Adrenal gland (tissue), 12 donors: ENCODE results near the gene ZFHX3. TPM values are rescaled to one million over a fixed set of nuclear protein-coding genes. Genes with fewer than 3 reads are reported as not detected.

ENCODE experiments used
- DNase-seq, 7 donors: peaks; one replicate each; pipeline ENCODE4 v3.0.0-alpha.2; 2019 to 2020
- H3K27ac ChIP-seq, 5 donors: fragments of 200-600 bp; sonication (generic) in 4 of 5; 1 replicate in 3 of 5; 2 replicates in 2 of 5; pipeline versions ENCODE4 v1.5.1 to v1.8.0; 2016 to 2020; ENCODE audit warnings: mild to moderate bottlenecking in 1 of 5
- H3K27me3 ChIP-seq: fragments of 200-600 bp; 2 replicates; pipeline ENCODE4 v1.8.0; 2021
- H3K36me3 ChIP-seq, 2 donors: fragments of 200-600 bp; replicated peaks in 1 of 2; 1 replicate in 1 of 2; 2 replicates in 1 of 2; pipeline versions ENCODE4 v1.5.1 to v1.8.0; 2018 to 2022
- H3K4me1 ChIP-seq, 2 donors: fragments of 200-600 bp; replicated peaks in 1 of 2; 1 replicate in 1 of 2; 2 replicates in 1 of 2; pipeline versions ENCODE4 v1.5.1 to v1.8.0; 2018 to 2021
- H3K4me3 ChIP-seq, 4 donors: fragments of 200-600 bp; sonication (generic) in 3 of 4; one replicate each; pipeline ENCODE4 v1.5.1; 2016 to 2018
- H3K9me3 ChIP-seq, 3 donors: fragments of 200-600 bp; sonication (generic) in 1 of 3; replicated peaks in 1 of 3; 1 replicate in 2 of 3; 2 replicates in 1 of 3; pipeline versions ENCODE4 v1.5.1 to v1.8.0; 2016 to 2021
- POLR2A ChIP-seq, 2 donors: fragments of 450-650 bp; IDR thresholded peaks; one replicate each; pipeline ENCODE4 v1.6.1; 2017; ENCODE audit warnings: antibody characterized with exemption in 2 of 2, mild to moderate bottlenecking in 2 of 2, moderate library complexity in 1 of 2
- WGBS, 4 donors: extraction: QIAGEN DNeasy Blood & Tissue Kit in 2 of 4; methylation state at CpG; one replicate each; pipeline versions ENCODE4 v1.1.5 to v1.1.7; 2013 to 2017; 5-methylcytosine and 5-hydroxymethylcytosine counted together
- intact Hi-C, 2 donors: fragments of 100-400 bp; cut with DNase I; formaldehyde crosslinking; loops; one replicate each; pipeline versions ENCODE4 v1.14.1 to v1.15.0; 2022 to 2023
- polyA plus RNA-seq, 3 donors: library from polyadenylated mRNA; stranded (reverse); fragments of 200-250 nt in 2 of 3; fragments of 350-450 nt in 1 of 3; fragmentation: Illumina TruSeq in 1 of 3; extraction: RNeasy Lipid Tissue Mini Kit (QIAGEN cat#74804) in 1 of 3; gene quantifications; one replicate each; pipeline ENCODE4 v1.2.3, GENCODE V29; 2013 to 2014
- total RNA-seq, 9 donors: library from RNA; depleted of rRNA in 4 of 9; stranded (reverse); fragments of >200 nt in 4 of 9; fragments of 120-200 nt in 1 of 9; fragmentation: NEBNext Ultra II Directional in 1 of 9; extraction: Animal tissue kit (Norgen Biotek cat#: 25700) in 1 of 9; gene quantifications; one replicate each; pipeline versions ENCODE4 v1.1.0 to v1.2.4, GENCODE V29; 2013 to 2023
- TF ChIP-seq, protein P1 (sequence below), 6 experiments: fragments of 450-650 bp in 4 of 6; fragments of 200-600 bp in 2 of 6; sonication (generic) in 1 of 6; IDR thresholded peaks; 1 replicate in 5 of 6; 2 replicates in 1 of 6; pipeline versions ENCODE4 v1.5.1 to v1.8.0; 2016 to 2021; ENCODE audit warnings: antibody characterized with exemption in 6 of 6, mild to moderate bottlenecking in 2 of 6, moderate library complexity in 1 of 6
- donor health status: healthy with polysubstance abuse.
- donor health status: Bipolar disorder and iron deficiency.
- donor health status: DM: yes; HTN: yes; CAD: no.
- donor health status: DM: no; HTN: no; CAD: no.
- donor health status: DM: no; HTN: no; CAD: no.
- donor health status: DM: yes; HTN: yes; CAD: no.

ZFHX3 gene
- total and polyA plus RNA-seq, 12 donors: 2.4 to 31.6 (median 19.3) TPM

DNA sequence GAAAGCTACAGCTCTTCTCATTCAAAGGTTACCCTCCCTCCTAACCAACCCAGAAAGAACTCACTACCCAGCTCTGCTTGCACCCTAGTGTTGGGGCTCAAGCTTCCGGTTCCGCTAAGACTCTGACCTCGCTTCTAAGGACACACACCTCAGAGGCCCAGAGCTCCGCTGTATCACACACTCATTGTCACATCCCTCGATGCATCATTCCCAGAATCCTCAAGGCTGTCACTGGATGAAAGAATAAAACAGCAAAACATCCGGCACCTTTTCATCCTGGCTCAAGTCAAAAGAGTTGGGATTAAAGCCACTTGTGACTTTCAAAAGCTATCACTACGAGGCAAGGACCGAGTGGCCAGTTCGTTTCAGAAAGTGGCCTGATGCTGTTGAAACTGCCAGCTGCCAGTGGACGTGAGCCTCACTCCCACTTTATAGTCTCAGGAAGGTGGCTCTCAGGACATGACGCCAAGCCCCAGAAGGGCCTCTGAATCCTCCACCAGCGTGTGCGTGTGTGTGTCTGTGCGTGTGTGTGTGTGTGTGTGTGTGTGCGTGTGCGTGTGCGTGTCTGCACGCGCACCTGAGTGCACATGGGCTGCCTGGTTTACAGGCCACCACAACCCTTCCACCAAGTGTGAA, 29.0 kb downstream of the ZFHX3 start:
- 40 to 56% (median 47%) methylated on average over 14 to 19 of the region's 19 CpGs for WGBS, 4 donors
- Histone ChIP-seq H3K4me1 (peaks cover 30 to 62% of the 10 kb centered on the region in 2 donors), H3K4me3 (no peak overlapping the region)

DNA sequence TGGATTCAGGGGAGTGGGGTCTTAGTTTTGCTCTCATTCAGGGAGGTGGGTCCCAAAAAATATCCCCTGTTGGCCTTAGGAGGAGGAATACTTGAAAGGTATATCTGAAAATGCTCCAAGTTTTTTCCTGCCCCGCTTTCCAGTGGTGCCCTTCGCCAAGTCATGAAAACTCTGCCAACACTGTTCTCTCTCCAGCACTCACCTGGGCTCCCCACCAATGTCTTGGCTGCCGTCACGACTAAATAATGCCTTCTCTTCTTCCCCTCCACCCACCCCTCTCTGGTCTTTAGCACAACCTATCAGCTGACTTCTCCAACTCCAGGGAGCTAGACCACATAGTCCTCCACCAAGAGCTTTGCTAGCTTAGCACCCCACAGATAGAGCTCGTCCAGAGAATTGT, 30.6 kb downstream of the ZFHX3 start:
- DNase-seq: no peak
- 87 to 90% (median 89%) methylated on average over 5 of the region's 5 CpGs for WGBS, 4 donors
- no peak for TF ChIP-seq POLR2A (IDR thresholded peaks at IDR 0.05)
- TF ChIP-seq, protein P1, sequence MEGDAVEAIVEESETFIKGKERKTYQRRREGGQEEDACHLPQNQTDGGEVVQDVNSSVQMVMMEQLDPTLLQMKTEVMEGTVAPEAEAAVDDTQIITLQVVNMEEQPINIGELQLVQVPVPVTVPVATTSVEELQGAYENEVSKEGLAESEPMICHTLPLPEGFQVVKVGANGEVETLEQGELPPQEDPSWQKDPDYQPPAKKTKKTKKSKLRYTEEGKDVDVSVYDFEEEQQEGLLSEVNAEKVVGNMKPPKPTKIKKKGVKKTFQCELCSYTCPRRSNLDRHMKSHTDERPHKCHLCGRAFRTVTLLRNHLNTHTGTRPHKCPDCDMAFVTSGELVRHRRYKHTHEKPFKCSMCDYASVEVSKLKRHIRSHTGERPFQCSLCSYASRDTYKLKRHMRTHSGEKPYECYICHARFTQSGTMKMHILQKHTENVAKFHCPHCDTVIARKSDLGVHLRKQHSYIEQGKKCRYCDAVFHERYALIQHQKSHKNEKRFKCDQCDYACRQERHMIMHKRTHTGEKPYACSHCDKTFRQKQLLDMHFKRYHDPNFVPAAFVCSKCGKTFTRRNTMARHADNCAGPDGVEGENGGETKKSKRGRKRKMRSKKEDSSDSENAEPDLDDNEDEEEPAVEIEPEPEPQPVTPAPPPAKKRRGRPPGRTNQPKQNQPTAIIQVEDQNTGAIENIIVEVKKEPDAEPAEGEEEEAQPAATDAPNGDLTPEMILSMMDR (IDR thresholded peaks at IDR 0.05): no peak
- H3K36me3 ChIP-seq: no peaks in the 10 kb centered on the region
- H3K27me3 ChIP-seq: no peaks in the 10 kb centered on the region
- H3K9me3 ChIP-seq: no peaks in the 10 kb centered on the region
- H3K27ac ChIP-seq: no peak overlapping the region
- no peak overlapping the region for H3K4me3 ChIP-seq
- H3K4me1 ChIP-seq: peaks cover 30 to 52% of the 10 kb centered on the region in 2 donors
- intact Hi-C loops: no loop called here

More for the DNA sequence above, 29.0 kb downstream of the ZFHX3 start:
- Histone ChIP-seq H3K27me3 (no peaks in the 10 kb centered on the region), H3K36me3 (no peaks in the 10 kb centered on the region), H3K27ac (peak overlapping the region; percentile 3 to 87 (median 65)), H3K9me3 (no peaks in the 10 kb centered on the region)
- peak in 5 of 7 donors; percentile 54 to 73 (median 66) for DNase-seq
- TF ChIP-seq, protein P1 (IDR thresholded peaks at IDR 0.05): no peak
- no peak for TF ChIP-seq POLR2A (IDR thresholded peaks at IDR 0.05)
- intact Hi-C loops: no loop called here

DNA sequence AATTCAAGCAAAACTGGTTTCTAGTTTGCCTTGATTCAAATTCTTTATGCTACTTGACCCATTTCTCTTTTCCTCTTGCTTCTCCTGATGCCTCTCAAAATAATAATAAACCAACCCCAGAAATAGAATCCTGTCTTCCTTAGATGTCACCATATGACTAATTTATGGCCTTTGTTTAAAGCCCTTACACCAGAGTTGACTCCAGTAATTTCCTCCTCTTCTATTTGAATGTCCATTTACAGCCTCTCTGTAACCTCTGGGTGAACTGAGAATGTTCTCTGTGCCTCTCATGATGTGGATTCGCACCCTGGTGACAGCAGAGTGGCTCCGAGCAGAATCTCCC, 31.5 kb downstream of the ZFHX3 start:
- H3K4me1 ChIP-seq: peaks cover 30 to 45% of the 10 kb centered on the region in 2 donors

DNA sequence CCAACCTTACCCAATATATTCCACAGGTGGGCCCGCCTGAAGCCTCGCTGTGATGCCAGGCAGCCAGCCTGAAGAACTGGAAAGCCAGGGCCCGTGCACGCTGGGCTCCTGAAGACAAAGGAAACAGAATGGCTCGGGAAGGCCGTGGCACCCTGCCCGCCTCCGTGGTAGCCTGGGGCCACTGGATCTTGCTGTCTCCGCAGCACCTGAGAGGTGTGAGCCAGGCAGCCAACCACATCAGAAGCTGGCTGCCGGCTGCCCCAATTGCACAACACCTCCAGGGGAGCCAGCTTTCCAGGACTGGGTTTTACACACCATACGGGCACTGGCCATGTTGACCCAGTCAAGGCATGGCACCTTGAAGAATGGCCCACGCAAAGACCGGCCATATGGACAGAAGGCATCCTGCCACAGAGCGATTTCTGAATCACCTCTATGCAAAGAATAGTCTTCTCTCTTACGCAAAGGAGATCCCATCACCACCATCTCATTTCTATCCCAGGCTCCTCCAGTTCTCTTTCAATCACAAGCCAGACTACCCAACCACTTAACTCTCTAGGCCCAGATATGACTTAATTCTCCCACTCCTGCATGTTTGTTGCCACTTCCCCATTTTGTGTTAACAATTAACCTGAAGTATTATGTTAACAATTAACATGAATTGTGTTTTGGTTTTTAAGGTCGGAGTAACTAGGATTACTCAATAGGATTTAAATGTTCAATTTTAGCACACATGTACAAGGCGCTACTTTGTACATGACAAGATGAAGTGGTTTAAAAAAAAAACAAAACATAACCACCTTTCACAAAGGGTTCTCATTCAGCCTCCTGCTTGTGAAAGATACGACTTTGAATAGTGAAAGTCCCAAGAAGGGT, 32.1 kb downstream of the ZFHX3 start:
- DNase-seq: peak in 1 of 7 donors; percentile 46
- H3K27me3 ChIP-seq: no peaks in the 10 kb centered on the region
- no peaks in the 10 kb centered on the region for H3K9me3 ChIP-seq
- 88 to 91% (median 89%) methylated on average over 10 to 18 of the region's 18 CpGs for WGBS, 4 donors
- peaks cover 27 to 42% of the 10 kb centered on the region in 2 donors for H3K4me1 ChIP-seq
- no peaks in the 10 kb centered on the region for H3K36me3 ChIP-seq
- TF ChIP-seq POLR2A (IDR thresholded peaks at IDR 0.05): no peak
- TF ChIP-seq, protein P1 (IDR thresholded peaks at IDR 0.05): no peak
- H3K4me3 ChIP-seq: no peak overlapping the region
- no peak overlapping the region for H3K27ac ChIP-seq
- intact Hi-C loops: no loop called here

More for the DNA sequence above, 31.5 kb downstream of the ZFHX3 start:
- TF ChIP-seq POLR2A (IDR thresholded peaks at IDR 0.05): no peak
- TF ChIP-seq, protein P1 (IDR thresholded peaks at IDR 0.05): no peak
- intact Hi-C loops: no loop called here
- no peak overlapping the region for H3K4me3 ChIP-seq
- H3K9me3 ChIP-seq: no peaks in the 10 kb centered on the region
- DNase-seq: peak in 1 of 7 donors; percentile 33
- no peaks in the 10 kb centered on the region for H3K27me3 ChIP-seq
- peak overlapping the region in 1 of 5 donors; percentile 13 for H3K27ac ChIP-seq
- no peaks in the 10 kb centered on the region for H3K36me3 ChIP-seq
- WGBS, 4 donors: 60 to 80% (median 75%) methylated on average over 2 of the region's 2 CpGs
